A204.1 (cell line): Measurements from ENCODE around the gene HOXA10.
A peak's percentile ranks its signal among the peaks of the same experiment; 100 is the strongest.

ENCODE experiments used
- FAIRE-seq: peaks from 2 replicates; lab custom pipeline; 2012; peaks lifted over from hg19 to GRCh38; lab: Jason Lieb, UNC

Gene HOXA10

DNA sequence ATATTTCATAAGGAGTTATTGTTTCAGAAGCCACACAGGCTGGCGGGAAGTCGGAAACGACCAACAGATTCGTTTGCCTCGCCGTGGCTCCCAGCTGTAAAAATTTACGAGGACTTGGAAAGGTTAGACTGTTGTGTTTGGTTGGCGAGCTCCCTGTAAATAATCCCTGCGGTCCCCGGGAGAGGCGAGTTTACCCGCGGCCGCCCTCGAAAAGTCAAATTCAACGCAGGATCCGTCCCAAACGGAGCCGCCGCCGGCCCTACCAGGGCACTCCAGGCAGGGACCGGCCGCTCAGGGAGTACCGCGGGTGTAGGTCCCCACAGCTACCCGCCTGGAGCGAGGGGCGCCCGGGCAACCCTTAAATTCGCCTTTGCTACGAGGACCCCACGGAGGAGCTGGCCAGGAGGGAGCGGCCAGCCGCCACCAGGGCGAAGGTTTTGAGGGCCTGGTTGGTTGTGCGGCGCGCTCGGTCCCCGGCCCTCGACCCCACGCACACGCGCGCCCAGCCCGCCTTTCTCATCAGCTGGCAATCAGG, 8.1 kb downstream of the HOXA10 start:
- no peak for FAIRE-seq

- FAIRE-seq, result no peak
These were observed 8.8 kb downstream of the HOXA10 start, which contains the start of gene HOXA9 for GRCh38 chr7:27165089-27165995. HOXA9 (minus strand) TSS chr7:27165537; CDS start chr7:27165457, 80 bp downstream.

DNA sequence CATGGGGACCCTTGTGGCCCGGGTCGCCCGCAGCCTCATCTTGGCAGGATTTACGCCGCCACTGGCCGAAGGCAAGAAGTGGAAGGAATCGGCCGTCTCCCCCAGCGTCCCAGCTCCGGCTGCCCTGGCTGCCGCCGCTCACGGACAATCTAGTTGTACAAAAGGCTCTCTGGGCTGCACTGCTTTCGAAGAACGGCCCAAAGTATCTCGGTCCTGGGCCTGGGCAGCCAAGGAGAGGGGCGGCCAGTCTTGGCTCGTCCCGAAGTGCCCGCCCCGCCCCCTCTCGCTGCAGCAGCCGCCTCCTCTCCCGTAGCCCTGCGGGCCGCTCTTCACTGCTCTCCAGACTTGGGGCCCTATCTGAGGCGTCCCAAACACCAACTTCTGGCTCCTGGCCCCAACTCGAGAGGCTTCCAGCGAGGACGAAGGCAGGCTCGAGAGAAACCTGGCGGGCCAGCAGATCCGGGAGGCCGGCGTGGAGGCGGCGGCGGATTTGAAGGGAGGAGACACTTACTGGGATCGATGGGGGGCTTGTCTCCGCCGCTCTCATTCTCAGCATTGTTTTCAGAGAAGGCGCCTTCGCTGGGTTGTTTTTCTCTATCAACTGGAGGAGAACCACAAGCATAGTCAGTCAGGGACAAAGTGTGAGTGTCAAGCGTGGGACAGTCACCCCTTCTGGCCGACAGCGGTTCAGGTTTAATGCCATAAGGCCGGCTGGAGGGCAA, 9.6 kb downstream of the HOXA10 start:
- FAIRE-seq, result no peak

- FAIRE-seq, result no peak
These were observed 10.1 kb downstream of the HOXA10 start for GRCh38 chr7:27164045-27164366.

DNA sequence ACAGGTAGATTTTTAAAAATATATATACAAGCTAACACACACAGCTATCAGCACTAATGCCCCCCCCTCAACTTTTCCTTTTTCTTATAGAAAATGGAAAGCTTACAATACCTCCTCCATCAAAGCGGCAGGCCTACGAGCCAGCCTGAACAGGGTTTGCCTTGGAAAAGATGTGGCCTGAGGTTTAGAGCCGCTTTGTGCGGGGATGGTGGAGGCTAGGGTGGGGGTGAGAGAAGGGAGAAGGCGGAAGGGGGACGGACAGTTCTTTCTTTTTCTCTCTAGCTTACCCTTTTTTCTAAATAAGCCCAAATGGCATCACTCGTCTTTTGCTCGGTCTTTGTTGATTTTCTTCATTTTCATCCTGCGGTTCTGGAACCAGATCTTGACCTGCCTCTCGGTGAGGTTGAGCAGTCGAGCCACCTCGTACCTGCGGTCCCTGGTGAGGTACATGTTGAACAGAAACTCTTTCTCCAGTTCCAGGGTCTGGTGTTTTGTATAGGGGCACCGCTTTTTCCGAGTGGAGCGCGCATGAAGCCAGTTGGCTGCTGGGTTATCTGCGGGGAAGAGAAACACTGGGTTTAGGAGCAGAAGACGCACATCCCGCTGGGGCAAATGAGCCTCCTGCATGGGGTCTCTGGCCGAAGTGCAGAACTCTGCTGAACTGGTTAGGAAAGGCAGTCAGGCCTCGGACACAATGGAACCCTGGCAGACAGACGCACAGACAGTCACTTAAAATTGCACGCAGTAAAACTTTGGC, 10.7 kb downstream of the HOXA10 start:
- no peak for FAIRE-seq

GRCh38 chr7:27162561-27163287, 11.4 kb downstream of the HOXA10 start:
- FAIRE-seq, result no peak

GRCh38 chr7:27161721-27162560, 12.2 kb downstream of the HOXA10 start:
- no peak for FAIRE-seq

DNA sequence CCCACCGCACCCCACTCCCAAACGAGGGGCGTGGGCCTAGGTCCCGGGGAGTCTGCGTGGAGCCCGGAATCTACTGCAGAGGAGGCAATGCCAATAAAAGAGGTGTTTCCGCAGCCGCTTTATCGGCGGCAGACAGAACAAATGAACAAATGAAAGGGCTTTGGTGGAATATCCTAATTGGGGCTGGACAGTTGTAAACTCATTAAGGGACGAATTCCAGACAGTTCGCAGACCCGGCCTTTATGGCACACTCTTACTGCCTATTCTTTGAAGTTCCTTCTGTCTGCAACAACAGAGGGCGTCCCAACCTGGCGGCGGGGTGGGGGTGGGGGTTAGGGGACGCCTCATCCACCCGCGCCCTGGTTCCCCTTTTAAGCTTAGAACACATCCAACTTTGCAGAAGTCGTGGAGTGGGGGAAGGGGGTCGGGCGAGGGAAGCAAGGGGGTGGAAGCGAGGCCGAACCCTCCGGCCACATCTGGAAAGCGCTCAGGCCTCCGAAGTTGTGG, 12.9 kb downstream of the HOXA10 start:
- FAIRE-seq, result no peak

- peak; percentile 19 for FAIRE-seq
These were observed 13.4 kb downstream of the HOXA10 start for GRCh38 chr7:27160546-27161213.

GRCh38 chr7:27160145-27160545, 14.0 kb downstream of the HOXA10 start:
- no peak for FAIRE-seq

- FAIRE-seq, result no peak
These were observed 14.6 kb downstream of the HOXA10 start for GRCh38 chr7:27159266-27160144.

DNA sequence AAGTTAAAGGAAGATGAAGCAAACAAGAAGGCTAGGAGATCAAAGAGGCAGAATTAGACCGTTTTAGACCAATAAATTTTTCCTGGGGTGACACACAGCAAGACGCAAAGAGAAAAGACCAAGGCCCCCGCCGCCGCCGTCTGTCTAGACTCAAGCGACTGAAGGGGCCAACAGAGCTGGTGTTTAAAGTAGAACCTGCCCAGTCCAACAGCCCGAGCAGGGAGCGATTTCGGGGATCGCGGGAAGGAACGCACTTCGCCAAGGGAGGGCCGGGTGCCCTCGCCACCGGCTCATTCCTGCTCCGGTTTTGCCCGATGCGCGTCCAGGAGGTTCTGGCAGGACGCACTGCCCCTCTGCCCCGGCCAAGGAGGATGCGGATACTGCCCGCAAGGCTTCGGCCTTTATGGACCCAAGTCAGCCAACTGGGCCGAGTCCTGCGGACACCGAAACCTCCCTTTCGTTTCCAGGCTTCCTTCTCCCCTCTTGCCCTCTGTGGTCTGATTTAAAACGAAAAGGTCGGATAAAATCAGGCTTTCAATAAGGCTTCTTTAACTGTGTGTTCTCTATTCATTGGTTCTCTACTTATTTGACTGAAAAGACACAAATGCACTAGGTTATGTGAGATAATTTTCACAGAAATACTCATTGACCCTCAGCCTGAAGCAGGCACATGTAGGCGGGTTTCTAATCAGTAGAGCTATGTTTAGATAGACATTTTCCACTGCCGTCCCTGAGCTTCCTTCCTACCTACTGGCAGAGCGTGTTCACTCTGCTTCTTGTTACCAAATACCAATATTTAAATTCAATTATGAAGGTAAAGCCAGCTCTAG, 15.5 kb downstream of the HOXA10 start:
- no peak for FAIRE-seq

- no peak for FAIRE-seq
These were observed 16.3 kb downstream of the HOXA10 start for GRCh38 chr7:27157702-27158431.

DNA sequence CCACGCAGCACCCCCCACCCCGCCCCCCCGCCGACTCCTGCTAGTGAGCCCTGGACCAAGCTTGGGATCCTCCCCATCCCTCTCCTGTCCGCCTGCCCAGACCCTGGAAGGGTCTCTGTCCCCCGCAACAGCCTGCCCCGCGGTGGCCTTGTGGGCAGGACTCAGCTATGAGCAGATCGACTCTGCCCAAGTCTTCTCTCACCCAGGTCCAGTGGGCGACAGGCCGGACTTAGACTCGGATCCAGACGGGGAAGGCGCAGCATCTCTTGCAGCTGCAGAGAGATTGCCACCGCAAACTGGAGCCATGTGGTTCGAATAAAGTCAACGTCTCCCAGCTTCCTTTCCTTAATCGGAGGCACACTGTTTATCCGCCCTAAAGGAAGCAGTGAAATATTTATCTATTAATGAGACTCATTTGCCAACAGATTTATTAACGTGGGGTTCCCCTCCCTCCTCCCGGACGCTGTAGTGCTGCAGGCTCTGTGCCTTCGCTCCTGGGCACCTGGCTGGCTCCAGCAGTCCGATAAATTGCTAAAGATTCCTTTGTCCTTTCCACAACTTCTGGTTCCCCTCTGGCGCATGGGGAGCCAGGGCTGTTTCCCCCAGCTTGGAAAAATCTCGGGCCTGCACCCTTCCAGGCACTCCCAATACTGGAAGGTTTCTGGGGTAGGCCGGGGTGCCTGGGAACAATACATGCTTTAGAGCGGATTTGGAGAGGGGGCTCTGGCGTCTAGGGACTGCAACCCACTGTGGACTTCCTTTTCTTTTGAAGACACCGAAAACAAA, 17.0 kb downstream of the HOXA10 start:
- FAIRE-seq, result no peak

GRCh38 chr7:27156508-27156898, 17.6 kb downstream of the HOXA10 start, which contains the start of gene HOXA7:
HOXA7 (minus strand) TSS chr7:27156675; CDS start chr7:27156545, 130 bp downstream.
- no peak for FAIRE-seq

DNA sequence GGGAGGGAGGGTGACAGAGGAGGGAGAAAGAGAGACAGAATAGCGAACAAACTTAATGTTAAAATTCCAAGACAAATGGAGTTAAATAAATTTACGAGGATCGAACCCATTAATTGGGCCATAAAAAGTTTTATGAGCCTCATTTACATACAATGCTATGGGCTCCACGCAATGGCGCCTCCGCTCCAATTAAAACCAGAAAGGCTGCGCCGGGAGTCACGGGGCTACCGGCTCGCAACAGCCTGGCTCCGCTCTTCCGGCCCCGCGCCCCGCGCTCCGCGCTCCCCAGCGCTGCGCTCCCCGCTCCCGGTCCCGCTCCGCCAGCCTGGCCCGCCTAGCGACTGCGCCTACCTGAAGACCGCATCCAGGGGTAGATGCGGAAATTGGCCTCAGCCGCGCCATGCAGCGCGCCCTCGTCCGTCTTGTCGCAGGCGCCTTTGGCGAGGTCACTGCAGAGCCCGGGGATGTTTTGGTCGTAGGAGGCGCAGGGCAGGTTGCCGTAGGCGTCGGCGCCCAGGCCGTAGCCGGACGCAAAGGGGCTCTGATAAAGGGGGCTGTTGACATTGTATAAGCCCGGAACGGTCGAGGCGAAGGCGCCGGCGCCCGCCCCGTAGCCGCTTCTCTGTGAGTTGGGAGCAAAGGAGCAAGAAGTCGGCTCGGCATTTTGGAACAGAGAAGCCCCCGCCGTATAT, 18.2 kb downstream of the HOXA10 start:
- FAIRE-seq, result no peak
